ENCODE measurements around the gene SIM1. TPM values are rescaled to one million over a fixed set of nuclear protein-coding genes. Genes with fewer than 3 reads are reported as not detected.

Gene SIM1
- polyA plus RNA-seq, 4 donors = 0.38 TPM; not detected in 3

GRCh38 chr6:100350139-100350538 lies 114.6 kb downstream of the SIM1 start:
- no peak overlapping the region for H3K27ac ChIP-seq (ENCODE audit: low read depth in 1 of 3, low read length in 2 of 3)
- DNase-seq = no peak
- FAIRE-seq = no peak
- no peaks in the 10 kb centered on the region for H3K4me1 ChIP-seq (ENCODE audit: control insufficient read depth in 3 of 3, insufficient read depth in 2 of 3, low read depth in 1 of 3, low read length in 2 of 3)
- no peaks in the 10 kb centered on the region for H3K36me3 ChIP-seq (ENCODE audit: control insufficient read depth in 3 of 3, insufficient read depth in 2 of 3, low read depth in 1 of 3, low read length in 3 of 3)
- H3K4me3 ChIP-seq (ENCODE audit: low read depth in 1 of 3, low read length in 3 of 3) = no peak overlapping the region
- H3K27me3 ChIP-seq (ENCODE audit: control insufficient read depth in 3 of 3, insufficient read depth in 3 of 3, low read length in 3 of 3) = no peaks in the 10 kb centered on the region
- no peaks in the 10 kb centered on the region for H3K9me3 ChIP-seq (ENCODE audit: control insufficient read depth in 2 of 2, insufficient read depth in 1 of 2, low read depth in 1 of 2, low read length in 1 of 2)

- FAIRE-seq (no peak), DNase-seq (no peak)
- no peaks in the 10 kb centered on the region for H3K27me3 ChIP-seq (ENCODE audit: control insufficient read depth in 3 of 3, insufficient read depth in 3 of 3, low read length in 3 of 3)
- no peaks in the 10 kb centered on the region for H3K36me3 ChIP-seq (ENCODE audit: control insufficient read depth in 3 of 3, insufficient read depth in 2 of 3, low read depth in 1 of 3, low read length in 3 of 3)
- no peak overlapping the region for H3K4me3 ChIP-seq (ENCODE audit: low read depth in 1 of 3, low read length in 3 of 3)
- no peaks in the 10 kb centered on the region for H3K4me1 ChIP-seq (ENCODE audit: control insufficient read depth in 3 of 3, insufficient read depth in 2 of 3, low read depth in 1 of 3, low read length in 2 of 3)
- no peak overlapping the region for H3K27ac ChIP-seq (ENCODE audit: low read depth in 1 of 3, low read length in 2 of 3)
- H3K9me3 ChIP-seq (ENCODE audit: control insufficient read depth in 2 of 2, insufficient read depth in 1 of 2, low read depth in 1 of 2, low read length in 1 of 2) = no peaks in the 10 kb centered on the region
- WGBS, 3 donors = 90 to 96% (median 95%) methylated on average over 3 of the region's 3 CpGs
Measured at GRCh38 chr6:100349366-100349765, 115.4 kb downstream of the SIM1 start.

GRCh38 chr6:100347901-100348550 lies 116.7 kb downstream of the SIM1 start:
- Histone ChIP-seq H3K36me3 (ENCODE audit: control insufficient read depth in 3 of 3, insufficient read depth in 2 of 3, low read depth in 1 of 3, low read length in 3 of 3) (no peaks in the 10 kb centered on the region), H3K4me1 (ENCODE audit: control insufficient read depth in 3 of 3, insufficient read depth in 2 of 3, low read depth in 1 of 3, low read length in 2 of 3) (no peaks in the 10 kb centered on the region), H3K9me3 (ENCODE audit: control insufficient read depth in 2 of 2, insufficient read depth in 1 of 2, low read depth in 1 of 2, low read length in 1 of 2) (no peaks in the 10 kb centered on the region), H3K27me3 (ENCODE audit: control insufficient read depth in 3 of 3, insufficient read depth in 3 of 3, low read length in 3 of 3) (no peaks in the 10 kb centered on the region), H3K27ac (ENCODE audit: low read depth in 1 of 3, low read length in 2 of 3) (no peak overlapping the region), H3K4me3 (ENCODE audit: low read depth in 1 of 3, low read length in 3 of 3) (no peak overlapping the region)
- no peak for DNase-seq
- FAIRE-seq = no peak
- 46 to 50% (median 49%) methylated on average over 4 of the region's 4 CpGs for WGBS, 3 donors

DNA sequence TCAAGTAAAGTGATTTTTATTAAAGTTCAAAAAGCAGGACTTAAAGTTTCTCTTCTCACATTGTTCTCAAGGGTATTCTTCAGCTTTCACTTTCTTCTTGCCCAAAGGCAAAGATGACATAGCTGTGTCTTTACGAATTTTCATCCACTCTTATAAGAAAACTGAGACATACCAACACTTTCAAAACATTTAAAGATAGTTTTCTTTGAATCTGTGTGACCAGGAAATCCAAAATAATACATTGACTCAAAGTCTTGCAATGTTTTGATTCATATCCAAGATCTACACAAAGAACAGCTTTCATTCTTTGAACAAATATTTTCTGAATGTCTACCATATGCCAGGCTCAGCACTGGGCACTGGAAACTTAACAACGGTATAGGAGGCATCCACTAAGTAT lies 117.9 kb downstream of the SIM1 start:
- H3K4me1 ChIP-seq (ENCODE audit: control insufficient read depth in 3 of 3, insufficient read depth in 2 of 3, low read depth in 1 of 3, low read length in 2 of 3) = no peaks in the 10 kb centered on the region
- H3K36me3 ChIP-seq (ENCODE audit: control insufficient read depth in 3 of 3, insufficient read depth in 2 of 3, low read depth in 1 of 3, low read length in 3 of 3) = no peaks in the 10 kb centered on the region
- DNase-seq (no peak), FAIRE-seq (no peak)
- H3K4me3 ChIP-seq (ENCODE audit: low read depth in 1 of 3, low read length in 3 of 3) = no peak overlapping the region
- no peaks in the 10 kb centered on the region for H3K27me3 ChIP-seq (ENCODE audit: control insufficient read depth in 3 of 3, insufficient read depth in 3 of 3, low read length in 3 of 3)
- 39 to 72% (median 51%) methylated on average over 2 of the region's 2 CpGs for WGBS, 3 donors
- H3K27ac ChIP-seq (ENCODE audit: low read depth in 1 of 3, low read length in 2 of 3) = no peak overlapping the region
- H3K9me3 ChIP-seq (ENCODE audit: control insufficient read depth in 2 of 2, insufficient read depth in 1 of 2, low read depth in 1 of 2, low read length in 1 of 2) = no peaks in the 10 kb centered on the region

- no peak for DNase-seq
- no peaks in the 10 kb centered on the region for H3K4me1 ChIP-seq (ENCODE audit: control insufficient read depth in 3 of 3, insufficient read depth in 2 of 3, low read depth in 1 of 3, low read length in 2 of 3)
- WGBS, 3 donors = 22 to 48% (median 25%) methylated on average over 2 of the region's 2 CpGs
Measured at GRCh38 chr6:100346203-100346602, 118.5 kb downstream of the SIM1 start.

GRCh38 chr6:100344761-100345160 lies 120.0 kb downstream of the SIM1 start:
- no peak overlapping the region for H3K4me3 ChIP-seq (ENCODE audit: low read depth in 1 of 3, low read length in 3 of 3)
- 74 to 87% (median 78%) methylated on average over 4 of the region's 4 CpGs for WGBS, 3 donors
- FAIRE-seq = no peak
- no peak overlapping the region for H3K27ac ChIP-seq (ENCODE audit: low read depth in 1 of 3, low read length in 2 of 3)
- H3K27me3 ChIP-seq (ENCODE audit: control insufficient read depth in 3 of 3, insufficient read depth in 3 of 3, low read length in 3 of 3) = peaks cover 0 to 1% (median 0%) of the 10 kb centered on the region in 3 donors
- no peaks in the 10 kb centered on the region for H3K36me3 ChIP-seq (ENCODE audit: control insufficient read depth in 3 of 3, insufficient read depth in 2 of 3, low read depth in 1 of 3, low read length in 3 of 3)
- no peaks in the 10 kb centered on the region for H3K9me3 ChIP-seq (ENCODE audit: control insufficient read depth in 2 of 2, insufficient read depth in 1 of 2, low read depth in 1 of 2, low read length in 1 of 2)
- no peak for DNase-seq
- no peaks in the 10 kb centered on the region for H3K4me1 ChIP-seq (ENCODE audit: control insufficient read depth in 3 of 3, insufficient read depth in 2 of 3, low read depth in 1 of 3, low read length in 2 of 3)

More at GRCh38 chr6:100346203-100346602, 118.5 kb downstream of the SIM1 start:
- Histone ChIP-seq H3K9me3 (ENCODE audit: control insufficient read depth in 2 of 2, insufficient read depth in 1 of 2, low read depth in 1 of 2, low read length in 1 of 2) (no peaks in the 10 kb centered on the region), H3K36me3 (ENCODE audit: control insufficient read depth in 3 of 3, insufficient read depth in 2 of 3, low read depth in 1 of 3, low read length in 3 of 3) (no peaks in the 10 kb centered on the region), H3K4me3 (ENCODE audit: low read depth in 1 of 3, low read length in 3 of 3) (no peak overlapping the region), H3K27me3 (ENCODE audit: control insufficient read depth in 3 of 3, insufficient read depth in 3 of 3, low read length in 3 of 3) (peaks cover 0 to 1% (median 0%) of the 10 kb centered on the region in 3 donors), H3K27ac (ENCODE audit: low read depth in 1 of 3, low read length in 2 of 3) (no peak overlapping the region)
- no peak for FAIRE-seq

- Histone ChIP-seq H3K27me3 (ENCODE audit: control insufficient read depth in 3 of 3, insufficient read depth in 3 of 3, low read length in 3 of 3) (peaks cover 0 to 1% (median 0%) of the 10 kb centered on the region in 3 donors), H3K36me3 (ENCODE audit: control insufficient read depth in 3 of 3, insufficient read depth in 2 of 3, low read depth in 1 of 3, low read length in 3 of 3) (no peaks in the 10 kb centered on the region), H3K4me3 (ENCODE audit: low read depth in 1 of 3, low read length in 3 of 3) (no peak overlapping the region), H3K4me1 (ENCODE audit: control insufficient read depth in 3 of 3, insufficient read depth in 2 of 3, low read depth in 1 of 3, low read length in 2 of 3) (no peaks in the 10 kb centered on the region), H3K9me3 (ENCODE audit: control insufficient read depth in 2 of 2, insufficient read depth in 1 of 2, low read depth in 1 of 2, low read length in 1 of 2) (no peaks in the 10 kb centered on the region), H3K27ac (ENCODE audit: low read depth in 1 of 3, low read length in 2 of 3) (no peak overlapping the region)
- no peak for FAIRE-seq
- DNase-seq = no peak
- WGBS, 3 donors = 82 to 93% (median 92%) methylated on average over 2 of the region's 2 CpGs
Measured at GRCh38 chr6:100344321-100344720, 120.4 kb downstream of the SIM1 start.

DNA sequence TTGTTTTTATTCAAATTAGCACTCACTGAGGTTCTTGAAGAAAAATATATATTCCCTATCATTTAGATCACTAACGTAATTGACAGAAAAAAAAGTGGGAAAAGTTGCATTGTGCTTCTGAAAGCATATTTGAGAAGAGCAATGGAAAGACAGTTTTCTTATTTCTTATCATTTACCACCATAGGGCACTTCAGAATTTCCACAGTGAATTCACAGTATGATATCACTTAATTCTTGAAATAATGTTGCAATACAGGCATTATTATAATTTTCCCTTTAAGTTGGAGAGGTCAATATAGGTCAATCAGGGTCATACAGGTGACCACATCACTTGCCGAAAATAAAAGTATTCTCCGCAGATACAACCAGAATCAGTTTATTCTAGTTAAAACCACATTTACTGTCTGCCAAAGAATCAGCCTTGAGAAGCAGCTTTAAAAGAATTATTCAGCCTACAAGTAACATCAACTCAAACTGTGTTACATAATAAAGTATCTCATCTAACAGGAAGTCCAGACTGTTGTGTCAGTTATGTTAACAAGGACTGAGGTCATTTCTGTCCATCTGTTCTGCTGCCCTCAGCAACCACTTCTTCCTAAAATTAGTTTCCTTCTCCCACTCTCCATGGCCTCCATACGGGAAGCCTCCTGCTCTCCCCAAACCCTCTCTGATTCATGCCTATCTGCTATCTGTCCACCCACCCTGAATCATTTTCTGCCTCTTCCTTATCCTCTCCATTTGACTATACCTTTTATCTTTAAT lies 121.2 kb downstream of the SIM1 start:
- Histone ChIP-seq H3K27me3 (ENCODE audit: control insufficient read depth in 3 of 3, insufficient read depth in 3 of 3, low read length in 3 of 3) (peaks cover 0 to 1% (median 0%) of the 10 kb centered on the region in 3 donors), H3K36me3 (ENCODE audit: control insufficient read depth in 3 of 3, insufficient read depth in 2 of 3, low read depth in 1 of 3, low read length in 3 of 3) (no peaks in the 10 kb centered on the region), H3K4me3 (ENCODE audit: low read depth in 1 of 3, low read length in 3 of 3) (no peak overlapping the region), H3K27ac (ENCODE audit: low read depth in 1 of 3, low read length in 2 of 3) (no peak overlapping the region), H3K4me1 (ENCODE audit: control insufficient read depth in 3 of 3, insufficient read depth in 2 of 3, low read depth in 1 of 3, low read length in 2 of 3) (no peaks in the 10 kb centered on the region), H3K9me3 (ENCODE audit: control insufficient read depth in 2 of 2, insufficient read depth in 1 of 2, low read depth in 1 of 2, low read length in 1 of 2) (no peaks in the 10 kb centered on the region)
- WGBS, 3 donors = 69 to 72% (median 72%) methylated on average over 4 of the region's 4 CpGs
- no peak for FAIRE-seq
- no peak for DNase-seq
